ENCODE measurements around the gene NCKAP5. TPM values are rescaled to one million over a fixed set of nuclear protein-coding genes. Genes with fewer than 3 reads are reported as not detected.

The NCKAP5 gene
- total and polyA plus RNA-seq, 10 donors, result 0.39 to 6.0 (median 3.3) TPM

DNA sequence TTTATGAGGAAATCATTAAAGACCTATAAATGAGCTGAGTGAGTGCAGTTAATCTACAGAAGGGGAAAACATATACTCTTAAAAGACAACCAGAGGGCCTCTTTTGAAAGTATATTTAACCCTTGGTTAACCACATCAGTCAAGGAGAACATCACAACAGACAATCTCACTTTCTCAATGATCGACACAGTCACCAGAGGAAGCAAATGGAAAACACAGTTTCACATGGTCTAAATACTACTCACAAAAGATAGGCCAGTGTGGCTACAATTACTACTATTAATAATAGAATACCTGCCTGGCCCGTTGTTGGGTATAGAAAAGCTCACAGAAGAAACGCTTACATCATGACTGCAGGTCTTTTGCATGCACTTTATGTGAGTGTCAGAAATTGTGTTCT lies 426.2 kb downstream of the NCKAP5 start:
- H3K4me1 ChIP-seq, result no peaks in the 10 kb centered on the region
- H3K27me3 ChIP-seq (replicated peaks in 1 of 7), result no peaks in the 10 kb centered on the region
- H3K36me3 ChIP-seq, result no peaks in the 10 kb centered on the region
- no peak overlapping the region for H3K27ac ChIP-seq
- intact Hi-C loops (cut with DNase I; ENCODE audit: low total_unique reads), result no loop called here
- no peaks in the 10 kb centered on the region for H3K9me3 ChIP-seq
- no peak for DNase-seq
- WGBS, 5 donors, result 72 to 86% (median 84%) methylated on average over 3 of the region's 3 CpGs
- TF ChIP-seq, protein P1, sequence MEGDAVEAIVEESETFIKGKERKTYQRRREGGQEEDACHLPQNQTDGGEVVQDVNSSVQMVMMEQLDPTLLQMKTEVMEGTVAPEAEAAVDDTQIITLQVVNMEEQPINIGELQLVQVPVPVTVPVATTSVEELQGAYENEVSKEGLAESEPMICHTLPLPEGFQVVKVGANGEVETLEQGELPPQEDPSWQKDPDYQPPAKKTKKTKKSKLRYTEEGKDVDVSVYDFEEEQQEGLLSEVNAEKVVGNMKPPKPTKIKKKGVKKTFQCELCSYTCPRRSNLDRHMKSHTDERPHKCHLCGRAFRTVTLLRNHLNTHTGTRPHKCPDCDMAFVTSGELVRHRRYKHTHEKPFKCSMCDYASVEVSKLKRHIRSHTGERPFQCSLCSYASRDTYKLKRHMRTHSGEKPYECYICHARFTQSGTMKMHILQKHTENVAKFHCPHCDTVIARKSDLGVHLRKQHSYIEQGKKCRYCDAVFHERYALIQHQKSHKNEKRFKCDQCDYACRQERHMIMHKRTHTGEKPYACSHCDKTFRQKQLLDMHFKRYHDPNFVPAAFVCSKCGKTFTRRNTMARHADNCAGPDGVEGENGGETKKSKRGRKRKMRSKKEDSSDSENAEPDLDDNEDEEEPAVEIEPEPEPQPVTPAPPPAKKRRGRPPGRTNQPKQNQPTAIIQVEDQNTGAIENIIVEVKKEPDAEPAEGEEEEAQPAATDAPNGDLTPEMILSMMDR (IDR thresholded peaks at IDR 0.05 in 8 of 11, conservative IDR thresholded peaks at IDR 0.05 in 3 of 11), result no peak
- TF ChIP-seq POLR2AphosphoS5 (IDR thresholded peaks at IDR 0.05), result no peak
- no peak for TF ChIP-seq POLR2A (IDR thresholded peaks at IDR 0.05)
- H3K4me3 ChIP-seq, result no peak overlapping the region

GRCh38 chr2:133140620-133141019 lies 427.6 kb downstream of the NCKAP5 start:
- TF ChIP-seq POLR2AphosphoS5 (IDR thresholded peaks at IDR 0.05), result no peak
- TF ChIP-seq POLR2A (IDR thresholded peaks at IDR 0.05), result no peak
- TF ChIP-seq, protein P1 (IDR thresholded peaks at IDR 0.05 in 8 of 11, conservative IDR thresholded peaks at IDR 0.05 in 3 of 11), result no peak
- intact Hi-C loops (cut with DNase I; ENCODE audit: low total_unique reads), result no loop called here
- no peak for DNase-seq
- Histone ChIP-seq H3K27me3 (replicated peaks in 1 of 7) (no peaks in the 10 kb centered on the region), H3K27ac (no peak overlapping the region), H3K4me1 (no peaks in the 10 kb centered on the region), H3K36me3 (no peaks in the 10 kb centered on the region), H3K9me3 (no peaks in the 10 kb centered on the region), H3K4me3 (no peak overlapping the region)
- 82 to 93% (median 88%) methylated on average over 1 of the region's 1 CpG for whole genome bisulfite sequencing, 5 donors

- H3K9me3 ChIP-seq, result no peaks in the 10 kb centered on the region
Observed at GRCh38 chr2:133139847-133140533, 428.3 kb downstream of the NCKAP5 start.

DNA sequence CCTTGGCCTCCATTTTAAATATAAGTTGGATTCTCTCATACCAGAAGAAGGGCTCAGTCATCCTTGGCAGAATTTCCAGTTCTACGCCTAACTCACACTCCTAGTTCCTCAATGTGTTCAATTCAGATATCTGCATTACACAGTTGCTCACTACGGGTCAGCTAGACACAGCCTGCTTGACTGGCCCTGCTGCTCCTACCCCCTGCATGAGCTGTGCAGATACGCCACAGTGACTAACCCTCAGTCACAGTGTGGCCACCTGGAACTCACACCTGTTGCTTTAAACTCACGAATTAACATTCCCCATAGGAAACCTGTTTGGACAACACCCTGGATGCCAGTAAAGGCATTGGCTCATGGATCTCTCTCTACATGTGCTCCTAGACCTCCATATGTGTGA lies 429.6 kb downstream of the NCKAP5 start:
- DNase-seq, result no peak
- no peaks in the 10 kb centered on the region for H3K36me3 ChIP-seq
- 70 to 92% (median 85%) methylated on average over 4 of the region's 4 CpGs for WGBS, 5 donors
- no peaks in the 10 kb centered on the region for H3K27me3 ChIP-seq (replicated peaks in 1 of 7)
- no peak overlapping the region for H3K27ac ChIP-seq
- intact Hi-C loops (cut with DNase I; ENCODE audit: low total_unique reads), result no loop called here
- no peaks in the 10 kb centered on the region for H3K9me3 ChIP-seq
- TF ChIP-seq POLR2AphosphoS5 (IDR thresholded peaks at IDR 0.05), result no peak
- TF ChIP-seq POLR2A (IDR thresholded peaks at IDR 0.05), result no peak
- TF ChIP-seq, protein P1 (IDR thresholded peaks at IDR 0.05 in 8 of 11, conservative IDR thresholded peaks at IDR 0.05 in 3 of 11), result no peak
- H3K4me3 ChIP-seq, result no peak overlapping the region
- H3K4me1 ChIP-seq, result no peaks in the 10 kb centered on the region

More at GRCh38 chr2:133139847-133140533, 428.3 kb downstream of the NCKAP5 start:
- Histone ChIP-seq H3K36me3 (no peaks in the 10 kb centered on the region), H3K4me1 (no peaks in the 10 kb centered on the region), H3K27ac (peak overlapping the region in 1 of 8 donors; percentile 11), H3K4me3 (no peak overlapping the region), H3K27me3 (replicated peaks in 1 of 7) (no peaks in the 10 kb centered on the region)
- DNase-seq, result no peak
- TF ChIP-seq POLR2A (IDR thresholded peaks at IDR 0.05) (no peak), POLR2AphosphoS5 (IDR thresholded peaks at IDR 0.05) (no peak)
- TF ChIP-seq, protein P1 (IDR thresholded peaks at IDR 0.05 in 8 of 11, conservative IDR thresholded peaks at IDR 0.05 in 3 of 11), result no peak
- whole genome bisulfite sequencing, 5 donors, result 58 to 65% (median 65%) methylated on average over 4 of the region's 4 CpGs
- intact Hi-C loops (cut with DNase I; ENCODE audit: low total_unique reads), result no loop called here

Measured in spleen (tissue), 11 donors.